Lower lobe of right lung (tissue), 2 donors: ENCODE data around the gene SYNGAP1. TPM values are rescaled to one million over a fixed set of nuclear protein-coding genes. Genes with fewer than 3 reads are reported as not detected.
"Not testable (repeated sequence)": the region's sequence is repeated elsewhere in the genome, so short reads cannot be mapped to it uniquely, and the experiment has no call there.

Source experiments
- ATAC-seq, 2 donors: fragments of 200-7000 bp; cut with Tn5 transposase; one replicate each; pipeline ENCODE4 v1.9.1; 2020 to 2022; ENCODE audit warnings: mild to moderate bottlenecking in 2 of 2, moderate library complexity in 2 of 2
- DNase-seq: peaks from one replicate; pipeline ENCODE4 v3.0.0-alpha.2; 2020
- H3K27ac ChIP-seq: fragments of 200-600 bp; one replicate; pipeline ENCODE4 v1.8.0; 2022
- H3K27me3 ChIP-seq: fragments of 200-600 bp; one replicate; pipeline ENCODE4 v1.8.0; 2022; ENCODE audit warnings: low read depth
- H3K36me3 ChIP-seq: fragments of 200-600 bp; one replicate; pipeline ENCODE4 v1.8.0; 2022; ENCODE audit warnings: mild to moderate bottlenecking
- H3K4me1 ChIP-seq: fragments of 200-600 bp; one replicate; pipeline ENCODE4 v1.8.0; 2022
- H3K4me3 ChIP-seq: fragments of 200-600 bp; one replicate; pipeline ENCODE4 v1.8.0; 2022; ENCODE audit warnings: mild to moderate bottlenecking
- H3K9me3 ChIP-seq: fragments of 200-600 bp; one replicate; pipeline ENCODE4 v1.8.0; 2022
- intact Hi-C: fragments of 100-400 bp; cut with DNase I; formaldehyde crosslinking; loops from one replicate; pipeline ENCODE4 v1.11.0; 2022
- total RNA-seq: library from RNA; stranded (reverse); fragmentation: NEBNext Ultra II Directional; extraction: Animal tissue kit (Norgen Biotek cat#: 25700); gene quantifications from one replicate; pipeline ENCODE4 v1.2.1, GENCODE V29; 2021
- TF ChIP-seq, protein P1 (sequence below): fragments of 200-600 bp; IDR thresholded peaks from one replicate; pipeline ENCODE4 v1.8.0; 2022; ENCODE audit warnings: antibody characterized with exemption, mild to moderate bottlenecking
- donor health status: DM: no; HTN: yes; CAD: no; lungs with severe emphysema.

The SYNGAP1 gene
- total RNA-seq, 1 donor from 2014 or later: 21.6 TPM

DNA sequence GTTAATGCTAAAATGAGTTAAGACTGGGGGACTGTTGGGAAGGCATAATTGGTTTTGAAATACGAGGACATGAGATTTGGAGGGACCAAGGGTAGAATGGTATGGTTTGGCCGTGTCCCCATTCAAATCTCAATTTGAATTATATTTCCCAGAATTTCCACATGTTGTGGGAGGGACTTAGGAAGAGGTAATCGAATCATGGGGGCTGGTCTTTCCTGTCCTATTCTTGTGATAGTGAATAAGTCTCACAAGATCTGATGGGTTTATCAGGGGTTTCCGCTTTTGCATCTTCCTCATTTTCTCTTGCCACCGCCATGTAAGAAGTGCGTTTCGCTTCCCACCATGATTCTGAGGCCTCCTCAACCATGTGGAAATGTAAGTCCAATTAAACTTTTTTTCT lies 47.2 kb downstream of the SYNGAP1 start:
- Histone ChIP-seq H3K4me3 (no peak overlapping the region), H3K36me3 (no peaks in the 10 kb centered on the region), H3K4me1 (no peaks in the 10 kb centered on the region), H3K9me3 (no peaks in the 10 kb centered on the region), H3K27me3 (no peaks in the 10 kb centered on the region), H3K27ac (no peak overlapping the region)
- TF ChIP-seq, protein P1, sequence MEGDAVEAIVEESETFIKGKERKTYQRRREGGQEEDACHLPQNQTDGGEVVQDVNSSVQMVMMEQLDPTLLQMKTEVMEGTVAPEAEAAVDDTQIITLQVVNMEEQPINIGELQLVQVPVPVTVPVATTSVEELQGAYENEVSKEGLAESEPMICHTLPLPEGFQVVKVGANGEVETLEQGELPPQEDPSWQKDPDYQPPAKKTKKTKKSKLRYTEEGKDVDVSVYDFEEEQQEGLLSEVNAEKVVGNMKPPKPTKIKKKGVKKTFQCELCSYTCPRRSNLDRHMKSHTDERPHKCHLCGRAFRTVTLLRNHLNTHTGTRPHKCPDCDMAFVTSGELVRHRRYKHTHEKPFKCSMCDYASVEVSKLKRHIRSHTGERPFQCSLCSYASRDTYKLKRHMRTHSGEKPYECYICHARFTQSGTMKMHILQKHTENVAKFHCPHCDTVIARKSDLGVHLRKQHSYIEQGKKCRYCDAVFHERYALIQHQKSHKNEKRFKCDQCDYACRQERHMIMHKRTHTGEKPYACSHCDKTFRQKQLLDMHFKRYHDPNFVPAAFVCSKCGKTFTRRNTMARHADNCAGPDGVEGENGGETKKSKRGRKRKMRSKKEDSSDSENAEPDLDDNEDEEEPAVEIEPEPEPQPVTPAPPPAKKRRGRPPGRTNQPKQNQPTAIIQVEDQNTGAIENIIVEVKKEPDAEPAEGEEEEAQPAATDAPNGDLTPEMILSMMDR: no peak
- intact Hi-C loops: no loop called here
- DNase-seq (no peak), ATAC-seq (no peak)

DNA sequence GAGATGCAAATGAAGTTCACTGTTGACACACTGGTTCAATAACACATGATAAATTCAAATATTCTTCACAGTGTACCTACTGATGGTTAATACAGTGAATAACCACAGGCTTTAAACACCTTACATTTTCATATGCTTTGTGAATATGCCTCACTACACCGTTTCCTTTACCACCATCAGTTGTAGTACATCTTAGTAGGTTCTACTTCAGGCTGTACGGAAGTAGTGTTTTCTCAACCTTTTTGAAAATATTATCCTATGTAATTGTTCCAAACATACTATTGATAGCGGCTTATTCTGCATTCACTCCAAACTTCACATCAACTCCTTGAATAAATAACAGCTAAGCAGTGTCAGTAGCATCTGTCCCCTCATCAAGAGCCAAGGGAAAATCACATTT lies 49.8 kb downstream of the SYNGAP1 start:
- no peak for ATAC-seq
- no peaks in the 10 kb centered on the region for H3K4me1 ChIP-seq
- DNase-seq: no peak
- intact Hi-C loops: no loop called here
- H3K27me3 ChIP-seq: no peaks in the 10 kb centered on the region
- H3K4me3 ChIP-seq: no peak overlapping the region
- TF ChIP-seq, protein P1: no peak
- no peaks in the 10 kb centered on the region for H3K36me3 ChIP-seq
- no peak overlapping the region for H3K27ac ChIP-seq
- no peaks in the 10 kb centered on the region for H3K9me3 ChIP-seq

DNA sequence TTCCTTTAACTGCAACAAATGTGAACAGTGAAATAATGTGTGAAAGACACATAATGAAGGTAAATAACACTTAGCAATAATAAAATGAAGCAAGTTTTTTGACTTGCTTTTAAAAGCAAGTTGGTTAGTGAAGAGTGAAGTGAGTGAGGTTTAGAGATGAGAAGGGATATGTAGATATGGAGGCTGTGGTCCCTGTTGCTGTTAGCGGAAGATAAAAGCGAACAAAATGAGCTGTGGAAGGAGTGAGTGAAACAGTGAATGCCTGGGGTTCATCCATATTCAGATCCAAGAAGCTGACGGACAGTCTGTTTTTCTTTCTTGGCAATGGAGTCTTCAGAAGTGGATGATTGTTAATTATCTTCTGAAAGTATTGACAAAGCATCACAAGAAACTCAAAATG lies 58.0 kb downstream of the SYNGAP1 start:
- DNase-seq (no peak), ATAC-seq (no peak)
- Histone ChIP-seq H3K27ac (no peak overlapping the region), H3K4me3 (no peak overlapping the region), H3K4me1 (no peaks in the 10 kb centered on the region), H3K9me3 (no peaks in the 10 kb centered on the region), H3K27me3 (no peaks in the 10 kb centered on the region), H3K36me3 (no peaks in the 10 kb centered on the region)
- intact Hi-C loops: no loop called here
- TF ChIP-seq, protein P1: no peak

DNA sequence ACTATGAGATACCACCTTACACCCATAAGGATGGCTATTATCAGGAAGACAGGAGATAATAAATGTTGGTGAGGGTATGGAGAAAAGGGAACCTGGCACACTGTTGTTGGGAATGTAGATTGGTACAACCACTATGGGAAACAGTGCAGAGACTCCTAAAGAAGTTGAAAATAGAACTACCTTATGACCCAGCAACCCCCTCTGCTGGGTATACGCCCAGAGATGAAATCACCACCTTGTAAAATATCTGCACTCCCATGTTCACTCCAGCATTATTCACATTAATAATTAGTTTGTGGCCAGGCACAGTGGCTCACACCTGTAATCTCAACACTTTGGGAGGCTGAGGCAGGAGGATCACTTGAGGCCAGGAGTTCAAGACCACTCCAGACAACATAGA lies 61.3 kb downstream of the SYNGAP1 start:
- intact Hi-C loops: no loop called here
- Histone ChIP-seq H3K36me3 (no peaks in the 10 kb centered on the region), H3K27me3 (no peaks in the 10 kb centered on the region), H3K27ac (no peak overlapping the region), H3K4me3 (no peak overlapping the region), H3K9me3 (no peaks in the 10 kb centered on the region), H3K4me1 (no peaks in the 10 kb centered on the region)
- DNase-seq (no peak), ATAC-seq (no peak)
- TF ChIP-seq, protein P1: no peak

DNA sequence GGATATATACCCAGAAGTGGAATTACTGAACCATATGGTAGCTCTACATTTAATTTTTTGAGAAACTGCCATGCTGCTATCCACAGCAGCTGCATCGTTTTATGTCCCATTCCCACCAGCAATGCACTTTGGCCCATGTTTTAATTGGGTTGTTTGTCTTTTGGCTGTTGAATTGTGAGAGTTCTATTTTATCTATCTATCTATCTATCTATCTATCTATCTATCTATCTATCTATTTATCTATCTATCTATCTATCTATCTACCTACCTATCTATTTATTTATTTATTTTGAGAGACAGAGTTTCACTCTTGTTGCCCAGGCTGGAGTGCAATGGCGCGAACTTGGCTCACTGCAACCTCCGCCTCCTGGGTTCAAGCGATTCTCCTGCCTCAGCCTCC lies 62.8 kb downstream of the SYNGAP1 start:
- H3K27ac ChIP-seq, ATAC-seq, DNase-seq, H3K4me3 ChIP-seq, intact Hi-C loops, H3K27me3 ChIP-seq, H3K9me3 ChIP-seq, H3K36me3 ChIP-seq, H3K4me1 ChIP-seq: not testable (repeated sequence)

DNA sequence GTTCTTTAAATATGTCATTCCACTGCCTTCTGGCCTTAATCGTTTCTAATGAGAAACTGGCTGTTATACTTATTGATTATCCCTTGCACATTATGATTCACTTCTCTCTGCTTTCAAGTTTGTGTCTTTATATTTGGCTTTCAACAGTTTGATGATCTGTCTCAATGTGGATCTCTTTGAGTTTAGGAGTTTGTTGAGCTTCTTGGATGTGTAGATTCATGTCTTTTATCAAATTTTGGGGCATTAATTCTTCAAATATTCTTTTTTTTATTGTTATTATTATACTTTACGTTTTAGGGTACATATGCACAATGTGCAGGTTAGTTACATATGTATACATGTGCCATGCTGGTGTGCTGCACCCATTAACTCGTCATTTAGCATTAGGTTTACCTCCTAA lies 63.8 kb downstream of the SYNGAP1 start:
- H3K27ac ChIP-seq: no peak overlapping the region
- ATAC-seq: no peak
- H3K4me3 ChIP-seq: no peak overlapping the region
- H3K4me1 ChIP-seq: no peaks in the 10 kb centered on the region
- no peak for DNase-seq
- no peaks in the 10 kb centered on the region for H3K36me3 ChIP-seq
- intact Hi-C loops: no loop called here
- no peaks in the 10 kb centered on the region for H3K9me3 ChIP-seq
- TF ChIP-seq, protein P1: no peak
- H3K27me3 ChIP-seq: no peaks in the 10 kb centered on the region

DNA sequence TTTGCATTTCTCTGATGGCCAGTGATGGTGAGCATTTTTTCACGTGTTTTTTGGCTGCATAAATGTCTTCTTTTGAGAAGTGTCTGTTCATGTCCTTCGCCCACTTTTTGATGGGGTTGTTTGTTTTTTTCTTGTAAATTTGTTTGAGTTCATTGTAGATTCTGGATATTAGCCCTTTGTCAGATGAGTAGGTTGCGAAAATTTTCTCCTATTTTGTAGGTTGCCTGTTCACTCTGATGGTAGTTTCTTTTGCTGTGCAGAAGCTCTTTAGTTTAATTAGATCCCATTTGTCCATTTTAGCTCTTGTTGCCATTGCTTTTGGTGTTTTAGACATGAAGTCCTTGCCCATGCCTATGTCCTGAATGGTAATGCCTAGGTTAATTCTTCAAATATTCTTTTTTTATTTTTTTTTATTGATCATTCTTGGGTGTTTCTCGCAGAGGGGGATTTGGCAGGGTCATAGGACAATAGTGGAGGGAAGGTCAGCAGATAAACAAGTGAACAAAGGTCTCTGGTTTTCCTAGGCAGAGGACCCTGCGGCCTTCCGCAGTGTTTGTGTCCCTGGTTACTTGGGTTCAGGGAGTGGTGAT lies 64.9 kb downstream of the SYNGAP1 start:
- H3K27ac ChIP-seq, H3K27me3 ChIP-seq, H3K4me3 ChIP-seq, DNase-seq, intact Hi-C loops, H3K4me1 ChIP-seq, ATAC-seq, H3K36me3 ChIP-seq, H3K9me3 ChIP-seq: not testable (repeated sequence)

DNA sequence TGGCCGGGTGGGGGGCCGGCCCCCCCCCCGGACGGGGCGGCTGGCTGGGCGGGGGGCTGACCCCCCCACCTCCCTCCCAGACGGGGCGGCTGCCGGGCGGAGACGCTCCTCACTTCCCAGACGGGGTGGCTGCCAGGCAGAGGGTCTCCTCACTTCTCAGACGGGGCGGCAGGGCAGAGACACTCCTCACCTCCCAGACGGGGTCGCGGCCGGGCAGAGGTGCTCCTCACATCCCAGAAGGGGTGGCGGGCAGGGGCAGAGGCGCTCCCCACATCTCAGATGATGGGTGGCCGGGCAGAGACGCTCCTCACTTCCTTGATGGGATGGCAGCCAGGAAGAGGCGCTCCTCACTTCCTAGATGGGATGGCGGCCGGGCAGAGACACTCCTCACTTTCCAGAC lies 65.8 kb downstream of the SYNGAP1 start:
- H3K27ac ChIP-seq, H3K36me3 ChIP-seq, intact Hi-C loops, H3K4me3 ChIP-seq, H3K4me1 ChIP-seq, ATAC-seq, DNase-seq, H3K27me3 ChIP-seq, H3K9me3 ChIP-seq: not testable (repeated sequence)
